IPS-NIHi7 (cell line): Measurements from ENCODE around the gene DDOST.

ENCODE experiments used
- DNase-seq: peaks from one replicate; pipeline ENCODE4 v3.0.0; 2012; ENCODE audit warnings: mixed read lengths; ENCODE audit errors: extremely low spot score

DDOST gene

GRCh38 chr1:20661207-20662109, at the start of gene DDOST:
Gene DDOST (minus strand): TSS chr1:20661369. CDS start chr1:20661350, 19 bp downstream.
- peak; percentile 100 for DNase-seq

- DNase-seq = no peak
These were observed 49.5 kb upstream of the DDOST start for GRCh38 chr1:20710469-20711284.

GRCh38 chr1:20709868-20710267, 48.7 kb upstream of the DDOST start:
- no peak for DNase-seq

- DNase-seq = no peak
These were observed 47.7 kb upstream of the DDOST start for GRCh38 chr1:20708891-20709290.

GRCh38 chr1:20708057-20708456, 46.9 kb upstream of the DDOST start:
- no peak for DNase-seq

- DNase-seq = no peak
These were observed 45.7 kb upstream of the DDOST start for GRCh38 chr1:20706841-20707240.

GRCh38 chr1:20705203-20705755, 44.1 kb upstream of the DDOST start:
- DNase-seq = no peak

- no peak for DNase-seq
These were observed 43.4 kb upstream of the DDOST start for GRCh38 chr1:20704390-20705202.

GRCh38 chr1:20703124-20703756, 42.1 kb upstream of the DDOST start:
- DNase-seq = no peak

- no peak for DNase-seq
These were observed 41.2 kb upstream of the DDOST start for GRCh38 chr1:20702416-20702815.

- DNase-seq = no peak
These were observed 40.7 kb upstream of the DDOST start for GRCh38 chr1:20701847-20702246.

- no peak for DNase-seq
These were observed 40.3 kb upstream of the DDOST start for GRCh38 chr1:20701446-20701845.

GRCh38 chr1:20700636-20701215, 39.6 kb upstream of the DDOST start:
- DNase-seq = no peak

- no peak for DNase-seq
These were observed 38.4 kb upstream of the DDOST start for GRCh38 chr1:20699558-20699957.

GRCh38 chr1:20698195-20698910, 37.2 kb upstream of the DDOST start:
- DNase-seq = no peak

GRCh38 chr1:20697563-20697962, 36.4 kb upstream of the DDOST start:
- DNase-seq = no peak

GRCh38 chr1:20696397-20697333, 35.5 kb upstream of the DDOST start:
- DNase-seq = peak; percentile 96

- no peak for DNase-seq
These were observed 34.3 kb upstream of the DDOST start for GRCh38 chr1:20695515-20695914.

GRCh38 chr1:20693623-20694022, 32.5 kb upstream of the DDOST start:
- DNase-seq = no peak
